Stimulated activated CD8-positive, alpha-beta memory T cell treated with anti-CD3 and anti-CD28 coated beads, Interleukin-15, amount 100 ng/mL, for 48 hours (primary cell): Measurements from ENCODE around the gene NSD2.
"Not testable (repeated sequence)": the region's sequence is repeated elsewhere in the genome, so short reads cannot be mapped to it uniquely, and the experiment has no call there.

Experiments
- DNase-seq, 2 donors: peaks; one replicate each; pipeline ENCODE4 v3.0.0-alpha.2; 2020; ENCODE audit warnings: low read depth in 2 of 2

Gene NSD2

GRCh38 chr4:1899149-1900086 is 28.2 kb downstream of the NSD2 start:
- peak; percentile 42 to 49 for DNase-seq

- DNase-seq = no peak
Measured at GRCh38 chr4:1900087-1900433, 28.9 kb downstream of the NSD2 start.

- no peak for DNase-seq
Measured at GRCh38 chr4:1900624-1901023, 29.4 kb downstream of the NSD2 start.

GRCh38 chr4:1901127-1901526 is 29.9 kb downstream of the NSD2 start:
- no peak for DNase-seq

- DNase-seq = no peak
Measured at GRCh38 chr4:1902243-1902642, 31.1 kb downstream of the NSD2 start.

- no peak for DNase-seq
Measured at GRCh38 chr4:1903035-1903434, 31.8 kb downstream of the NSD2 start.

- no peak for DNase-seq
Measured at GRCh38 chr4:1904042-1904441, 32.8 kb downstream of the NSD2 start.

GRCh38 chr4:1907848-1908525 is 36.8 kb downstream of the NSD2 start:
- DNase-seq = no peak

- DNase-seq = not testable (repeated sequence)
Measured at GRCh38 chr4:1909696-1910095, 38.5 kb downstream of the NSD2 start.

GRCh38 chr4:1910643-1911042 is 39.5 kb downstream of the NSD2 start:
- no peak for DNase-seq

GRCh38 chr4:1911316-1911715 is 40.1 kb downstream of the NSD2 start:
- DNase-seq = not testable (repeated sequence)

GRCh38 chr4:1922821-1923220 is 51.6 kb downstream of the NSD2 start:
- DNase-seq = no peak

- no peak for DNase-seq
Measured at GRCh38 chr4:1927675-1928074, 56.5 kb downstream of the NSD2 start.

- no peak for DNase-seq
Measured at GRCh38 chr4:1928356-1929239, 57.4 kb downstream of the NSD2 start.

- no peak for DNase-seq
Measured at GRCh38 chr4:1932736-1933135, 61.5 kb downstream of the NSD2 start.

GRCh38 chr4:1933700-1934099 is 62.5 kb downstream of the NSD2 start:
- no peak for DNase-seq

- no peak for DNase-seq
Measured at GRCh38 chr4:1937550-1937949, 66.4 kb downstream of the NSD2 start.

GRCh38 chr4:1938027-1938426 is 66.8 kb downstream of the NSD2 start:
- no peak for DNase-seq

GRCh38 chr4:1939664-1940509 is 68.7 kb downstream of the NSD2 start:
- DNase-seq = no peak

GRCh38 chr4:1940566-1940965 is 69.4 kb downstream of the NSD2 start:
- no peak for DNase-seq

GRCh38 chr4:1943928-1944327 is 72.7 kb downstream of the NSD2 start:
- no peak for DNase-seq
